Stimulated activated CD8-positive, alpha-beta memory T cell treated with anti-CD3 and anti-CD28 coated beads, Interleukin-4, amount 100 ng/mL, for 48 hours (primary cell): ENCODE results near the gene POLR2C.
A peak's percentile ranks its signal among the peaks of the same experiment; 100 is the strongest.
"Not testable (repeated sequence)": the region's sequence is repeated elsewhere in the genome, so short reads cannot be mapped to it uniquely, and the experiment has no call there.

ENCODE experiments used
- DNase-seq: peaks from one replicate; pipeline ENCODE4 v3.0.0-alpha.2; 2020

The POLR2C gene

GRCh38 chr16:57462209-57462977 lies at the start of gene POLR2C:
Gene POLR2C, plus strand, starts transcription at chr16:57462679. Its CDS starts 46 bp downstream, at chr16:57462725.
- DNase-seq: peak; percentile 96

- DNase-seq: no peak
Observed at GRCh38 chr16:57413301-57413730, 49.2 kb upstream of the POLR2C start.

GRCh38 chr16:57413733-57414132 lies 48.7 kb upstream of the POLR2C start:
- no peak for DNase-seq

GRCh38 chr16:57416084-57416483 lies 46.4 kb upstream of the POLR2C start:
- DNase-seq: no peak

- no peak for DNase-seq
Observed at GRCh38 chr16:57419506-57419905, 43.0 kb upstream of the POLR2C start.

- no peak for DNase-seq
Observed at GRCh38 chr16:57422026-57422944, 40.2 kb upstream of the POLR2C start.

GRCh38 chr16:57423152-57423551 lies 39.3 kb upstream of the POLR2C start:
- no peak for DNase-seq

GRCh38 chr16:57424583-57424982 lies 37.9 kb upstream of the POLR2C start:
- DNase-seq: no peak

GRCh38 chr16:57426356-57426755 lies 36.1 kb upstream of the POLR2C start:
- no peak for DNase-seq

GRCh38 chr16:57427307-57427706 lies 35.2 kb upstream of the POLR2C start:
- DNase-seq: no peak

- no peak for DNase-seq
Observed at GRCh38 chr16:57427824-57428223, 34.7 kb upstream of the POLR2C start.

GRCh38 chr16:57430955-57431354 lies 31.5 kb upstream of the POLR2C start:
- no peak for DNase-seq

GRCh38 chr16:57432505-57432904 lies 30.0 kb upstream of the POLR2C start:
- DNase-seq: no peak

GRCh38 chr16:57432989-57433388 lies 29.5 kb upstream of the POLR2C start:
- no peak for DNase-seq

- DNase-seq: no peak
Observed at GRCh38 chr16:57434003-57434402, 28.5 kb upstream of the POLR2C start.

GRCh38 chr16:57435838-57436237 lies 26.6 kb upstream of the POLR2C start:
- no peak for DNase-seq

- DNase-seq: not testable (repeated sequence)
Observed at GRCh38 chr16:57439947-57440346, 22.5 kb upstream of the POLR2C start.

GRCh38 chr16:57440551-57440950 lies 21.9 kb upstream of the POLR2C start:
- not testable (repeated sequence) for DNase-seq

GRCh38 chr16:57444711-57445110 lies 17.8 kb upstream of the POLR2C start:
- no peak for DNase-seq

- DNase-seq: no peak
Observed at GRCh38 chr16:57445510-57445909, 17.0 kb upstream of the POLR2C start.

GRCh38 chr16:57446531-57447185 lies 15.8 kb upstream of the POLR2C start:
- DNase-seq: peak; percentile 47

GRCh38 chr16:57447186-57447962 lies 15.1 kb upstream of the POLR2C start, which contains the start of the genes CIAPIN1 and COQ9:
Gene CIAPIN1, minus strand, starts transcription at chr16:57447385. Its CDS starts 6,457 bp downstream, at chr16:57440928.
Gene COQ9, plus strand, starts transcription at chr16:57447479. Its CDS starts 27 bp downstream, at chr16:57447506.
- DNase-seq: peak; percentile 93
